ENCODE results near the gene CD74.

DNA sequence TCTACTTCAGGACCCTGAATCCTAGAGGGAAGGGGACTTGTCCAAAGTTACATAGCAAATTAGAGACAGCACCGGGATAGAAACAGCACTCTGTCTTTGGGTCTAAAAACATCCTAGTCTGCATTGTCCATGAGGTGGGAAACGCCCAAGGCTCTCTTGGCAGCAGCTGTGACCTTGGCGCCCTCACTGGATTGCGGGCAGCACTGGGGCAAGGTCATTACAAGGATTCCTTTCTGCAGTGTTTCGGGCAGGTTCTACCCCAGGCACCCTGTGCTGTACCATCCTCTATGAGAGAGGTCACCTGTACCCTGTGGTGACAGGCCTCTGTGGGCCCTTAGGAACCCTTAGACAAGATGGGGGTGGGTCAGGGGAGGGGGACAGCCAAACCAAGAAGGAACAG, 8.6 kb downstream of the CD74 start:
- TF ChIP-seq CTCF (IDR thresholded peaks at IDR 0.05) (no peak), POLR2A (IDR thresholded peaks at IDR 0.05) (no peak)

Measured in esophagus squamous epithelium (tissue), 4 donors.